Stimulated activated CD8-positive, alpha-beta memory T cell treated with anti-CD3 and anti-CD28 coated beads, Interleukin-15, amount 100 ng/mL, for 24 hours (primary cell): ENCODE measurements around the gene COL27A1.

Source experiments
- DNase-seq: peaks from one replicate; pipeline ENCODE4 v3.0.0-alpha.2; 2020; ENCODE audit warnings: low read depth

The COL27A1 gene

DNA sequence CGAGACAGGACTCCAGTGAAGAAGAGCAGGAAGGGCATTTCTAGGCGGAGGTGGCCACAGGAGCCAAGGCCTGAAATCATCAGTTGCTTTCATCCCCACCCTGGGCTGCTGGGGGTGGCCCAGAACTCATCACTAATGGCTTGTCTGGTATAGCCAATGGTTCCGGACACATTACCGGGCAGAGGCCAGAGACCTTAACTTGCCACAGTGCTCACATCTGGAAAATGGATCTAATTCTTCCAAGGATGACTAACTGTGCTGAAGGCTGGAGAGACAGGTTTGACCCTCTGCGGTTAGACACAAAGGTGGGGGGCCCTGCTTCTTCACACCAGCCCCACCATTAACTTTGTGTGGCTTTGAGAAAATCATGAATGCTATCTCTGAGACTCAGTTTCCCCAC lies 6.2 kb upstream of the COL27A1 start:
- DNase-seq: no peak

DNA sequence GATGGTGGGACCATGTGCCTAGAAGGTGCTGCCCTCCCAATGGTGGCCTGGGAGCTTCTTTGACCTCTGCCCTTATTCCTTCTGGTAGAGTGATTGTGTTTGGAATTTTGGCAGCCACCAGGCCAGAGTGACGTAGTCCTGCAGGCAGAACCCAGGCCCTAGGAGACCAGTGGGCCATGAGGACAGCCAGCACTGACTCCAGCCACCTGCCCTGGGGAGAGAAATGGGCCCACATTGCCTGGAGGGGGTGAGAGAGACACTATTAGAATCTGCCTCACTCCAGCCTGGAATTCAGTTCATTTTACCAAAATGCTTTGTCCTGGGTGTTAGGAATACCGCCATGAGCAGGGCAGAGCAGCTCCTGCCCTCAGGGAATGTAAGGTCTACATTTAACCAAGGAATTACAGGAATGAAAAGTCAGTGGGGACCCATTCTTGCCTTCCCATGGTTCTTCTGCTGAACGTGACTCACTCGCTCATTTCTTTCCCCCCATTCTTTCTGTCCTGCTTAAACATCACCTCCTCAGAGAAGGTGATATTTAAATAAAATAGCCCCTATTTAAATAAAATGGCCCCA lies 5.5 kb upstream of the COL27A1 start:
- no peak for DNase-seq

DNA sequence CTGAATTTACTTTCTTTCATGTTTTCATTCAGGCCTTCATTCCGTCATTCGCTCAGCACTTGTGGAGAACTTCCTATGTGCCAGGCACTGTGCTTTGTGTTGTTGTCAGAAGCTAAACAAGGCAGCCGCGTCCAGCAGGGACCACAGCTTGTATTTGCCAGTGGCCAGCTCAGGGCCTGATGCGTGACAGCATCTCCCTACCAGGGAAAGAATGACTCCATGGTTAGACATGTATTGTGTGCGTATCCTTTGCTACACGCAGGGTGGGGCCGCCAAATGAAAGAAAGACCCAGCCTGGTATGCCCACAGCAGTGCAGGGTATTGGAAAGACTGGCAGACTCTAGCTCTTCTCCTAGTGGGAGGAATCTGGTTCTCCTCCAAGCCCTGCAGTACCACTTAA lies 4.7 kb upstream of the COL27A1 start:
- no peak for DNase-seq

DNA sequence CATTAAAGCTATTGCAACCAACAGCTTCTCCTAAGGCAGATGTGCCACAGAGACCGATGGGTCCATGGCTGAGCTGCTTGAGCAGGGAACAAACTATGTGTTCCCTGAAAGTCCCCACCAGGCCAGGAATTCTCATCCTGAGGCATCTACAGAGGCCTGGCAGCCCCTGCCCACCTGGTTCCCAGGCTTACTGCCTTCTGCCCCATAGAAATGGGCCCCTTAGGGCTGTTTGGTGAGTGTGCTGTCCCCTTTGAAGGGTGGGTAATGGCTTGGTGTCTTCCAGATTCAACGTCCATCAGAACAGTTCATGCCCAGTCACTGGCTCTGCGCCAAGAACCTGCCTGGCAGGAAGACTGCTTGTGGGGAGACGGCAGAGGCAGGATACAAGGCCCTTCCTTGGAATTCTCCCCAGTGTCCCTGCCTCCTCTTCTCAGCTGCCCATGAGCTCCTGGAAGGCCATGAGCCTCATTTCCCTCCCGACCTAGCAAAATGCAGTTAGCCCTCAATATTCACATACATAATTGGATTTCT lies 3.8 kb upstream of the COL27A1 start:
- DNase-seq: no peak

DNA sequence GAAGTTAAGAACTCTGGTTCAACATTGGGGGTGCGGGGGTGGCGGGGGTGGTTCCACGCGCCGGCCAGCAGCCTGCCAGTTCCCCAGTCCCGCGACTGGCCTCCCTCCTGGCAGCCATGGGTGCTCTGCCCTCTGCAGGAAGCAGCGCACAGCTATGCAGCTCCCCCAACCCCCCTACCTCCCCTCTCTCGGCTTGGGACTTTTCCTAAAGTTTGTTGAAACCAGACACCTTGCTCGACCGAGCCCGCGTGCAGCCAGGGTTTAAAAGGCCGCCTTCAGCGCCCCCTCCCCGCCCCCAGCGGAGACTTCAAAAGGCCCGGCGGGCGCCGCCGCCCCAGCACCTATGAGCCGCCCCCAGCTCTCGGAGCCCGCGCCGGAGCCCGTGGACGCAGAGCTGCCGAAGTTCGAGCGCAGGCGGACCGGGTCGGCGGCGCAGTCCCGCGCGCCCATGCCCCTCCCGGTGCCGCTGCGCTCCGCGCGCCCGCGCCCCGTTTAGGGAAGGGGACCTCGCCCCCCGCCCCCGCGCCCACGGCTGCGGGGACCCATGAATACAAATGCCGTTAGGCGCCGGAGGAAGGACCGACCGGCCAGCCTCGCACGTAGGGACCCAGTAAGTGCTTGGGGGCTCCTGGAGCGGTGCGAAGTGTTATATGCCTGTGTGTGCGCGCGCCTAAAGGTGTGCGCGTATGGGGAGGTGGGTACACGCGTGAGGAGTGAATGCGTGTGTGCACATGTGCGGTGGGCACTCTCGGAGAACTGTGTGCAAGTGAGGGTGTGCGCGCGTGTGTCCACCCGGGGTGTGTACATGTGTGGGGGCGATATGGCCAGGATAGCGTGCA lies 1.4 kb upstream of the COL27A1 start:
- DNase-seq: no peak

DNA sequence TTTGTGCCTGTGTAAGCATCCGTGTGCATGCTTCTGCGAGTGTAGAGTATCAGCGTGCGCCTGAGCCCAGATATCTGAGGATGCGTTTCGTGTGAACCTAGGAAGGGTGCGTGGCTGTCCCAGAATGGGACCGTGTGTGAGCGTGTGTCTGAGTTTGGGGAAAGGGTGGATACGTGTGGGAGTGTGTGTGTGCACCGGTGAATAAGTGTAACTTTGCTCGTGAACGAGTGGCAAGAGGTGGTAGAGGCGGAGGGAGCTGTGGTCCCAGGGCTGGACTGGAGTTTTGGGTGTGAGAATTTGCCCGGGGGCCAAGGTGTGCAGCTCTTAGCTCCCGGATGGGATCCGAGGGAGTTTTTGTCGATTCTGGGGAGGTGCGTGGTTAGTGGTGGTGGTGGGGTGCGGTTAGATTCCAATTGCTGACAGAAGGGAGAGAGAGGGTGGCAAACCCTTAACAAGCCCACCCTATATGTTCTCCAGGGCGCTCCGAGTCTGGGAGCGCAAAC lies 686 bp upstream of the COL27A1 start:
- no peak for DNase-seq

DNA sequence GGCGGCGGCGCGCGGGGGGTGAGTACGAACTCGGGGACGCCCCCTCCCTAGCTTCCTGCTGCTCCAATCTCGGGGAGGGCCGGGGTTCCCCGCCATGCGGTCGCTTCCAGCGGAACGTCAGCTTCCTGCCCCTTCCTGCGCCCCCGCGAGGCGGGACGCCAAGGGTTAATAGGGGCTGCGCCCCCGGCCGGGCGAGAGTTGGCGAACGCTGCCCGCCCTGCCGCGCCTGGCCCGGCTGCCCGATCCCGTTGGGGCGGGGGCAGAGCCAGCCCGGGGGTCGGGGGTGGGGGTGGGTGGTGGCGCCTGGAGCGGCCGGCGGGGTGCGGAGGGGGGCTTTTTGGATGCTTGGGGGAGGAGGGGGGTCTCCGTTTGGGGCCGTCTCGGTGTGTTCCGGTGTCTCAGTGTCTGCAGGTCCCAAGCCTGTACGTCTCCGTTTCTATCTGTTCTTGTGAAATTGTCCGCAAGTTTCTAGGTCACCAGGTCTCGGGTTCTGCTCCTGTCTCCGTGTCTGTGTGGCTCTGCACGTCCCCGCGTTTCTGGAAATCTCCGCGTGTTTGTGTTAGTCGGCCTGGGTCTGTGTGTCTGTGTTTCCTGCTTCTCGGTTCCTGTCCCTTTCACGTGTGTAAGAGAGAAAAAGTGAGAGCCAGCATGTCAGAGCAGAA lies 789 bp downstream of the COL27A1 start:
- no peak for DNase-seq

DNA sequence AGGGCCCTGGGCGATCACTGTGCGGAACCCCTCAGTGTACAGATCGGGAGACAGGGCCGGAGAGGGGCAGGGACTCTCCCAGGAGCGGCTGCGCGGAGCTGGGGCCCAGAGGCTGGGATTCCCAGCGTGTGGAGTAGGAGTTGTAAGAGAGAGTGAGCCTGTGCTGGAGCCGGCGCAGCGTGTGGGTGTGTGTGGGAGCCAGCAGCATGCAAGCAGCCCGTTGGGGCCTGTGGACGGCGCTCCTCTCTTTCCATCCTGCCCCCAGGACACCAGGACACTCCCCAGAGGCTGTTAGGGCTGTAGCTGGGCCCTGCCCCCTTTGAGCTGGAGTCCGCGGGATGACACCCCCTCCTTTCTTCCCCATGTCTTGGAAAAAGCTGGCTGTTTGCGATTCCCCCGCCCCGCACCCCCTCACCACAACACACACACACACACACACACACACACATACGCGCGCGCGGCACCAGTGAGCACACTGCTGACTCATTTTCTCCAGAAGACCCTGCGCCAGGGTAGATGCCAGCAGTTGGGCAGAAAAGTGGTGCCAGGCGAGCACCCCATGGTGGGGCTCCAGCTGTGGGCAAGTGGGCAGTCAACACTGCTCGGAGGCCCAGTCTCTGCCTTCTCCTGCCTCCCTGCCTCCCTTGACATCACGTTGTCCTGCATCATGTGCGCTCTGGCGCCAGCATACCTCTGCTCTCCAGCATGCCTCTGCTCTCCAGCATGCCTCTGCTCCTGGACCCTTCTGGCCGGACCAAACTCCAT lies 1.5 kb downstream of the COL27A1 start:
- no peak for DNase-seq

DNA sequence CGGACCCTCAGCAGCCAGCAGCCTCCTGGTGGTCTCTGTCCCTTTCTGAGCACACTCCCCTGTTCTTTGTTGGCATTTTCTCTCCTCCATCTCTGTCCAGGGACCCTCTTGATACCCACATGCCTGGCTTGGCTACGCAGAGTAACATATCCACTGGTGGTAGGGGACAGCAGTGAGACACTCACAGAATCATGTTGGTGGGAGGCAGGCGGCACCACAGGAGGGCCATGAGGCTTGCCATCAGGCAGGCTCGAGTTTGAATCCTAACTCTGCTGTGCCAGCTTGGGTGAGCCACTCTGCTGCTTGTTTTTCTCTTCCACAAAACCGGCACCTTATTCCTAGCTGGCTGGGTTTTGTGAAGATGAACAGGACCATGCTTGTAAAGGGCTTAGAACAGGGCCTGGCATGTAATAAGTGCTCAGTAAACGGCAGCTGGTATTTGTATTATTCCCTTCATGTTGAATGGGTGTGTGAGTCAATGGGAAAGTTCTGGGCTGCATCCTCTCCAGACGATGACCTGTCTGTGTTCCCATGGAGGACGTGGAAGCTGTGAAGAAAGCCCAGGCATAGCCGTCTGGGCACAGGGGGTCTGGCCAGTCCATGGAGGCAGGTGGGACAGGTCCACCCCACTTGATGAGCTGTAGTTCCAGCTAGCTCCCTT lies 2.3 kb downstream of the COL27A1 start:
- no peak for DNase-seq

DNA sequence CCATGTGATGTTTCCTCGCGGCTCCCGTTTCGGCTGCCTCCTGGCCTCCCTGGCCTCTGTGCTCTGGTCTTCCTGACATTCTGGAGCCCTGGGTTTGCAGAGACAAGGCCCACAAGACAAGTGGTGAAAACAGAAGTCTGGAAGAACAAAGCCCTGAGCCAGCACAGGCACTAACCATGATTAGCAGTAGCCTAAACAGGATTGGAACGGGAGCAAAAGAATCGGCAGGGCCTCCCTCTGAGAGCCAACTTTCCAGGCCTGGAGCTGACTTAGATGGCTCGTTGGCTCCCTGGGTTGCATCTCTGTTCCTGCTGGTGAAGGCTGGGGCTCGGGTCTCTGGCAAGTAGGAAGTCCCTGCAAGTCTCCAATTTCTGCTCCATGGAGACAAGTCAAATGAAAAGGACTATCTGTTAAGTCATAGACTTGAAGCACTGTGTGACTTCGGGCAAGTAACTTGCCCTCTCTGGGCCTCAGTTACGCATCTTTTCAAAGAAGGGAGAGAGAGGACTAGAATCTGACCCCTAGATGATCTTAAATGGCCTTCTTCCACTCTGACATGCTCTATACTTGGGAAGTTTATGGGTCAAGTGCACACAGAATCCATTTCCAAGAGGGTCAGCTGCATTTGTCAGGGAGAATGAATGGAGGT lies 3.3 kb downstream of the COL27A1 start:
- DNase-seq: no peak

DNA sequence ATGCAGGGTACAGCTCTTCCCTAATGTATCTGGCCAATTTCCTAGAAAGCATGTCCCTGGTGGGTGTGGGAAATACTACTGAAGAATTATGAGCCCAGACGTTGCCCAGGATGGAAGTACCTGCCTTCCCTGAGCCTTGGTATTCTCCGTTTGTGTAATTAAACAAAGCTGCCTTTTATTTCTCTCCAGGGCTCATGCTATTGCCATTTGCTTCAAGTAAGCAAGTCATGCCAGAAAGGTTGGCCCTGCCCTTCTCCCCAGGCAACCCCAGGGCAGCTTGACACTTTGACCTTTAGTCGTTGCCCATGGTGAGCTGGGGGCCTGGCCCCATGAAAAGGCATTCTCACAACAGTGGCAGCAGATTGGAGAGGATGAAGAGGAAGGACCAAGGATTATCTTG lies 4.4 kb downstream of the COL27A1 start:
- DNase-seq: no peak

DNA sequence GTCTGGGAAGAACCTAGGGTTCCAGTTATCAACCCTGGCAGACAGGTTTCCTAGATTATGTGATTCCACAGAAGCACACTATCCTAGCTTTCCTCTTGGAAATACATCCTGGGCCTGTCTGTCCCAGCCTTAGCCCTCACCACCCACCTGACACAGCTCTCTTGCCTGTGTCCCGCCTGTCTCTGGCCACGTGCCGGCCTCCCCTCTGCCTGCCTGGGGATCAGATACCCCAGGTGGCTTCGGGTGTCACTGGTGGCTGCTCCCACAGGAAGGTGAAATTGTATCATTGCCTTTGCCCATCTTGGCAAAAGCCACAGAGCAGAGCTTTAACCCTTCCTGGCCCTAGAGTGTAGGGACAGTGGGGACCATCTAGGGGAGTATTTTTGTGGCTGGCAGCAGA lies 6.2 kb downstream of the COL27A1 start:
- DNase-seq: no peak

DNA sequence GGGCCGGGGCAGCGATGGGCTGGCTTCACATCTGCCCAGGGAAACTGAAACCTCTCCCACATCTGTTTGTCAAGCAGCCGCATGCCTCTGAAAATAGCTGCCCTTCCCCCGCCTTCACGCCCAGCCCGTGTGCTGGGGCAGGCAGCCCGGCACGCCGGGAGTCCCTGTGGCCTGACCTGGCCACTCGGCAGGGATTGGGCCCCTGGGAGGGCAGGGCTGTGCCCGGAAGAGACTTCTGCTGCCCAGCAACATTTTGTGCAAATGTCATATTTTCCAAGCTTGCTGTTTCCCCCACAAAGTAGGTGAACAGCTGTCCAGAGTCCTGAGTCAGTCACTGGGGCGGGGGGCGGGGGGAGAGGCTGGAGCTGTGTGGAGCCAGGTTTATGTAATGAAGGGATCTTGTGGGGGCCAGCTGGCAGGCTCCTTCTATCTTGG lies 8.2 kb downstream of the COL27A1 start:
- no peak for DNase-seq

DNA sequence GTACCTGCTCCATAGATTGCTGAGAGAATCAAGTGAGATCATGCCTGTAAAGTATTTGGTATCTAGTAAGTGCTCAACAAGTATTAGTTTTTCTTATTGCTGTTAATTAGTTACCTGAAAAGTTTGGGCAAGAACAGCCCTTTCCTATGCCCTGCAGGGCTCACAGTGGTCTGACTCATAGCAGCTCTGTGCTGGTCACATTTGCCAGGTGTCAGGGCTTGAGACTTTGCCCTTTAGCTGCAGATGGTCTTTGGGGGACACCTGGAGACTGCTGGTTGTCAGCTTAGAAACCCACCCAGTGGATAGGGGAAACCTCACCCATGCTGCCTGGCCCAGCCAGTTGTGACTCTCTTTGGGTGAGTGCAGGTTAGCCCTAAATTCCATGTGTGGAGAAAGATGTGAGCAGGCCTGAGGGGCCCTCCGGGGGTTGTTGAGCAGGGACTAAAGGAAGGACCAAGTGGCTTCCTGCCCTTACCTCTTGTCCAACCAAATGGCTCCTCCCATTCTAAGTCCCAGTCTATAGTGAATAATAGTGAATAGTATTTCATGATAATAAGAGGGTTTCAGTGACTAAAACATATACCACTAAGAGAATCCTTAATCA lies 9.0 kb downstream of the COL27A1 start:
- no peak for DNase-seq

DNA sequence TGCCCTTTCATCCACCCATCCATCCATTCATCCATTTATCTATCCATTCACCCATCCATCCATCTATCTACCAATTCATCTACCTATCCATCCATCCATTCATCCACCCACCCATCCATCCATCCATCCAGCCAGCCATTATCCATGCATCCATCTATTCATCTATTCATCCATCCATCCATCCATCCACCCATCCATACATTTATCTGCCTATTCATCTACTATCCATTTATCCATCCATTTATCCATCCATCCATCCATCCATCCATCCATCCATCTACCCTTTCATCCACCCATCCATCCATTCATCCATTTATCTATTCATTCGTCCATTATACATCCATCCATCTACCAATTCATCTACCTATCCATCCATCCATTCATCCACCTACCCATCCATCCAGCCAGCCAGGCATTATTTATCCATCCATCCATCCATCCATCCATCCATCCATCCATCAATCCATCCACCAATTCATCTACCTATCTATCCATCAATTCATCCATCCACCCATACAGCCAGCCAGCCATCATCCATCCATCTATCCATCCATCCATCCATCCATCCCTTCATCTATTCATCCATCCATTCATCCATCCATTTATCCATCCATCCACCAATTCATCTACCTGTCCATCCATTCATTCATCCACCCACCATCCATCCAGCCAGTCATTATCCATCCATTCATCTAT lies 10.2 kb downstream of the COL27A1 start:
- DNase-seq: no peak

DNA sequence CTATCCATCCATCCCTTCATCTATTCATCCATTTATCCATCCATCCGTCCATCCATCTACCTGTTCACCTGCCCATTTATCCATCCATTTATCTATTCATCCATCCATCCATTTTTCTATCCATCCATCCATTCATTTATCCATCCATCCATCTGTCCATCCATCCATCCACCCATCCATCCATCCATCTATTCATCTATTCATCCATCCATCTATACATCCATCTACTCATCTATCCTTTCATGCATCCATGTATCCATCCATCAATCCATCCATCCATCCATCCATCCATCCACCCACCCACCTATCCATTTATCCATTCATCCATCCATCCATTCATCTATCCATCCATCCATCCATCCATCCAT lies 10.8 kb downstream of the COL27A1 start:
- no peak for DNase-seq

DNA sequence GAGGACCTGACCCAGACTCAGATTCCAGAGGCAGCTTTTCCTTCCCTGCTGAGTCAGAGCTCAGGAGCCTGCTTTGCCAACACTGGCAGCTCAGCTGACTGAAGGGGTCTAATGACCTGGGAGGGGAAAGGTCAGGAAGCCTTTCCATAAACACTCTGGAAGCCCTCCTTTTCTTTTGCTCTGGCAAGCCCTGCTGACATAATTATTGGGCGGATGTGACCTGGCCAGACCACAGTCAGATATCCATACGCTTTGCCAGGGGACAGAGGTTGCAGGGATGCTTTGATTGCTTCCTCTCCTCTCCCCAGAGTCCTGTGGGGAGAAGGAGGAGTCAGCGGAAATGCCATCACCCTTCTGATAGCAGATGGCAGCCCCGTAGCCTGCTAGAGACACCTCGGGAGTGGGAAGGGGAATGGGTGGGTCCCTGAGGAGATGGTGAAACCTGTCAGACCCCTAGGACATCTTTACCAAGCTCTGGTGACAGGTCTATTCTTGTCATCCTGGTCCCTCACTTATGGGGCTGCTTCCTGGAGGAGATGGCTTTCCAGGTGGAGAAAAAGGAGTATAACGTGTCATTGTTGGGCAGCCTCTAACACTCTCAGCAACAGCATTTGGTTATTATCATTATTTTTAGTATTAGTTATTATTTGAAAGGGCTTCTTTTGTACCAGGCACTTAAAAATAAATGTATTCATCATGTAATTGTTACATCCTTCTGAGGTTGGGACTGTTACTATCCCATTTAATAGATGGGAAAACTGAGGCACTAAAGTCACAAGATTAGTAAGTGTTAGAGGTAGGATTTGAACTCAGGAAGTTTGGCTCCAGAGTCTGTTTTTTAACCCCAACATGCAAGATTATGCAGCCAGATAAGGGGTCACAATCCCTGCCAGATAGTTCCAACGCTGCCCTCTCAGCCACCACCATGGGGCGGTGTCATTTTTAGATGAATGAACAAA lies 11.6 kb downstream of the COL27A1 start:
- DNase-seq: no peak

DNA sequence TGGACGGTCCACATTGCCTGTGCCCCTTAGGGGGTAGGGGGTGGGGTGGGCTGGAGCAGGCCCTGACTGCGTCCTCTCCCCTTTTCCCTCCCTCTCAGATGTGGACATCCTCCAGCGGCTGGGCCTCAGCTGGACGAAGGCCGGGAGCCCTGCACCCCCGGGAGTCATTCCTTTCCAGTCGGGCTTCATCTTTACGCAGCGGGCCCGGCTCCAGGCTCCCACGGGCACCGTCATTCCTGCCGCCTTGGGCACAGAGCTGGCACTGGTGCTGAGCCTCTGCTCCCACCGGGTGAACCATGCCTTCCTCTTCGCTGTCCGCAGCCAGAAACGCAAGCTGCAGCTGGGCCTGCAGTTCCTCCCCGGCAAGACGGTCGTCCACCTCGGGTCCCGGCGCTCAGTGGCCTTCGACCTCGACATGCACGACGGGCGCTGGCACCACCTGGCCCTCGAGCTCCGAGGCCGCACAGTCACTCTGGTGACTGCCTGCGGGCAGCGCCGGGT lies 12.3 kb downstream of the COL27A1 start:
- no peak for DNase-seq
